ENCODE measurements around the gene HPX.

GRCh38 chr11:6457581-6458320 is 17.0 kb upstream of the HPX start:
- TF ChIP-seq CTCF (IDR thresholded peaks at IDR 0.05 in 4 of 5, conservative IDR thresholded peaks at IDR 0.05 in 1 of 5) (no peak), POLR2A (IDR thresholded peaks at IDR 0.05) (no peak)
